Type B pancreatic cell (in vitro differentiated cells): ENCODE measurements around the gene SCN2A. TPM values are rescaled to one million over a fixed set of nuclear protein-coding genes. Genes with fewer than 3 reads are reported as not detected.
"Not testable (repeated sequence)": the region's sequence is repeated elsewhere in the genome, so short reads cannot be mapped to it uniquely, and the experiment has no call there.

Experiments
- DNase-seq: peaks from one replicate; pipeline ENCODE4 v3.0.0; 2021; ENCODE audit warnings: mixed read lengths; ENCODE audit not compliant: unreplicated experiment; ENCODE audit errors: extremely low spot score
- H3K27ac Mint-ChIP-seq: 2 replicates; pipeline ENCODE4 v1.8.0; 2021; ENCODE audit warnings: mild to moderate bottlenecking, mixed read lengths
- H3K27me3 Mint-ChIP-seq: 2 replicates; pipeline ENCODE4 v1.8.0; 2021; ENCODE audit warnings: mixed read lengths
- H3K36me3 Mint-ChIP-seq: 2 replicates; pipeline ENCODE4 v1.8.0; 2021; ENCODE audit warnings: mixed read lengths
- H3K4me1 Mint-ChIP-seq: one replicate; pipeline ENCODE4 v1.8.0; 2021; ENCODE audit warnings: mixed read lengths; ENCODE audit not compliant: unreplicated experiment
- H3K4me3 Mint-ChIP-seq: 2 replicates; pipeline ENCODE4 v1.8.0; 2021; ENCODE audit warnings: mild to moderate bottlenecking, mixed read lengths
- H3K9me3 Mint-ChIP-seq: 2 replicates; pipeline ENCODE4 v1.8.0; 2021; ENCODE audit warnings: mixed read lengths
- total RNA-seq: library from RNA; stranded (reverse); gene quantifications from 2 replicates; pipeline ENCODE4 v1.2.1, GENCODE V29; 2021; ENCODE audit warnings: low replicate concordance
- TF ChIP-seq, protein P1 (sequence below): fragments of 200-600 bp; sonication (generic); conservative IDR thresholded peaks from 2 replicates; pipeline ENCODE4 v1.5.0; 2021; ENCODE audit warnings: antibody characterized with exemption, mild to moderate bottlenecking

The SCN2A gene
- total RNA-seq, 1 donor from 2014 or later, result 0.92 TPM

DNA sequence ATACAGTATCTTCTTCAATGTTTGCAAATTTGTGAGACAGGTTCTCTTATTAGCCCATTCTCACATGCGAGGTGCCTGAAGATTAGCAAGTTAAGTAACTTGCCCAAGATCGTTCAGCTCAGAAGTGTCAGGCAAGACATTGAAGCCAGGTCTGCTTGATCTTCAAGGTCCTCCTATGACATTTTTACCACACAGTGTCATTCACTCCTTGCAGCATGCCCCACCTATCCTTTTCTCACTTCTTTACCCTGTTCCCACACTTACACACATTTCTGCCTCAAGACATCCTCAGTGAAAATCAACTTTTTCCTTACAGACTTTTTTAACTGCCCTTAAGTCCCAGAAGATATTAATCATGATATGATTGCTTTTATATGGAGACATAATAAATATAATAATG is 73.8 kb downstream of the SCN2A start:
- no peaks in the 10 kb centered on the region for H3K27me3 Mint-ChIP-seq
- no peaks in the 10 kb centered on the region for H3K9me3 Mint-ChIP-seq
- DNase-seq, result no peak
- TF ChIP-seq, protein P1, sequence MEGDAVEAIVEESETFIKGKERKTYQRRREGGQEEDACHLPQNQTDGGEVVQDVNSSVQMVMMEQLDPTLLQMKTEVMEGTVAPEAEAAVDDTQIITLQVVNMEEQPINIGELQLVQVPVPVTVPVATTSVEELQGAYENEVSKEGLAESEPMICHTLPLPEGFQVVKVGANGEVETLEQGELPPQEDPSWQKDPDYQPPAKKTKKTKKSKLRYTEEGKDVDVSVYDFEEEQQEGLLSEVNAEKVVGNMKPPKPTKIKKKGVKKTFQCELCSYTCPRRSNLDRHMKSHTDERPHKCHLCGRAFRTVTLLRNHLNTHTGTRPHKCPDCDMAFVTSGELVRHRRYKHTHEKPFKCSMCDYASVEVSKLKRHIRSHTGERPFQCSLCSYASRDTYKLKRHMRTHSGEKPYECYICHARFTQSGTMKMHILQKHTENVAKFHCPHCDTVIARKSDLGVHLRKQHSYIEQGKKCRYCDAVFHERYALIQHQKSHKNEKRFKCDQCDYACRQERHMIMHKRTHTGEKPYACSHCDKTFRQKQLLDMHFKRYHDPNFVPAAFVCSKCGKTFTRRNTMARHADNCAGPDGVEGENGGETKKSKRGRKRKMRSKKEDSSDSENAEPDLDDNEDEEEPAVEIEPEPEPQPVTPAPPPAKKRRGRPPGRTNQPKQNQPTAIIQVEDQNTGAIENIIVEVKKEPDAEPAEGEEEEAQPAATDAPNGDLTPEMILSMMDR, result no peak
- no peaks in the 10 kb centered on the region for H3K36me3 Mint-ChIP-seq
- no peak overlapping the region for H3K27ac Mint-ChIP-seq
- H3K4me1 Mint-ChIP-seq, result no peaks in the 10 kb centered on the region
- no peak overlapping the region for H3K4me3 Mint-ChIP-seq

DNA sequence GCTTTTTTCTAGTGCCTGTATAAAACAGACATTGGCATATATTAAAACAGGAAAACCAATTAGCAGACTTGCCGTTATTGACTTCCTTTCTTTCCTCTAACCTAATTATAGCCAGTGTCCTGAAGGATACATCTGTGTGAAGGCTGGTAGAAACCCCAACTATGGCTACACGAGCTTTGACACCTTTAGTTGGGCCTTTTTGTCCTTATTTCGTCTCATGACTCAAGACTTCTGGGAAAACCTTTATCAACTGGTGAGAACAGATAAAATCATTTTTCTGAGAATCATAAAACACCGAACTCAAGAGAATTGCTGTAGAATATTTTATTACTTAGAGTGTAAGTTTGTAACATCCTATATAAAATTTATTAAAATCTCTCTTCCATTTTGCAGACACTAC is 74.3 kb downstream of the SCN2A start:
- no peak for DNase-seq
- TF ChIP-seq, protein P1, result no peak
- no peaks in the 10 kb centered on the region for H3K27me3 Mint-ChIP-seq
- H3K4me1 Mint-ChIP-seq, result no peaks in the 10 kb centered on the region
- H3K27ac Mint-ChIP-seq, result no peak overlapping the region
- no peaks in the 10 kb centered on the region for H3K36me3 Mint-ChIP-seq
- H3K4me3 Mint-ChIP-seq, result no peak overlapping the region
- no peaks in the 10 kb centered on the region for H3K9me3 Mint-ChIP-seq

- no peak for DNase-seq
- H3K9me3 Mint-ChIP-seq, result no peaks in the 10 kb centered on the region
- H3K27ac Mint-ChIP-seq, result no peak overlapping the region
- no peaks in the 10 kb centered on the region for H3K4me1 Mint-ChIP-seq
- TF ChIP-seq, protein P1, result no peak
- no peaks in the 10 kb centered on the region for H3K36me3 Mint-ChIP-seq
- H3K27me3 Mint-ChIP-seq, result no peaks in the 10 kb centered on the region
- H3K4me3 Mint-ChIP-seq, result no peak overlapping the region
Measured at GRCh38 chr2:165328272-165328671, 89.1 kb downstream of the SCN2A start.

- not testable (repeated sequence) for H3K4me1 Mint-ChIP-seq, H3K27ac Mint-ChIP-seq, H3K9me3 Mint-ChIP-seq, H3K36me3 Mint-ChIP-seq, DNase-seq, H3K27me3 Mint-ChIP-seq, H3K4me3 Mint-ChIP-seq
Measured at GRCh38 chr2:165344276-165344675, 105.1 kb downstream of the SCN2A start.

DNA sequence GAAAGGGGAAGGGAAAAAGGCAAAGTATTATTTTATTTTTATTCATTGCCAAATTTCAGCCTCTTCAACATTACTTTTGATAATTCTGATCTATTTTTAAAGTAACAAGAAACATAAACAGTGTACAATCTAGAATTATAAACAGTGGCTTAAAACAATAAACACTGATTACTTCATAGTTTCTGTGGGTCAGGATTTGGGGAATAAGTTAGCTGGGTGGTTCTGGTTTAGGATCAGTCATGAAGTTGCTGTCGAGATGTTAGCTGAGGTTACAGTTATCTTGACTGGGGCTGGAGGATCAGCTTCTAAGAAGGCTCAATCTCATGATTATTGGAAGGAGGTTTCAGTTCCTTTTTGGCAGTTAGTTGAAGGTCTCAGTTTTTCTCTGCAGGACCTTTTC is 109.2 kb downstream of the SCN2A start:
- Mint-ChIP-seq H3K9me3 (no peaks in the 10 kb centered on the region), H3K4me1 (no peaks in the 10 kb centered on the region), H3K36me3 (no peaks in the 10 kb centered on the region), H3K27me3 (no peaks in the 10 kb centered on the region), H3K4me3 (no peak overlapping the region), H3K27ac (no peak overlapping the region)
- TF ChIP-seq, protein P1, result no peak
- no peak for DNase-seq

DNA sequence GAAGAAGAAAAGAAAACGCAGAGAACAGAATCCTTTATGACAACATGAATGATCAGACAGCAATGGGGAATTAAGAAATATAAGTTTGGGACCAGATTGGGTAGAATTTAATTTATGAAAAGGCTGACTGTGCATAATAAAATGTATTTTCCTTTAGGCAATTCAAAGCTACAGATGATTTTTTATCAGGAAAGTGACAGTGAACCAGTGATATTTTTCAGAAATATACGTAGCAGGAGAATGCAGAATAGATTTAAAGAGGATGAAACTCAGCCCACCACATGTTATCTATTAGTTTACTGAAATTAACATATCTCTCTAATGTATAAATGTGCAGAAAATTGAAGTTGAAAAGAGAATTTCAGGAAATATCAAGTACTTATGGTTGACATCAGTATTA is 110.0 kb downstream of the SCN2A start:
- H3K4me3 Mint-ChIP-seq, result no peak overlapping the region
- H3K27ac Mint-ChIP-seq, result no peak overlapping the region
- TF ChIP-seq, protein P1, result no peak
- no peaks in the 10 kb centered on the region for H3K27me3 Mint-ChIP-seq
- H3K36me3 Mint-ChIP-seq, result no peaks in the 10 kb centered on the region
- no peak for DNase-seq
- H3K4me1 Mint-ChIP-seq, result no peaks in the 10 kb centered on the region
- H3K9me3 Mint-ChIP-seq, result no peaks in the 10 kb centered on the region
